Nasal cavity respiratory epithelium epithelial cell of viscerocranial mucosa (primary cell): ENCODE data around the gene TVP23A. TPM values are rescaled to one million over a fixed set of nuclear protein-coding genes. Genes with fewer than 3 reads are reported as not detected.

Source experiments
- total RNA-seq: library from RNA; depleted of rRNA; stranded (reverse); fragments of >200 nt; gene quantifications from 2 replicates; pipeline ENCODE4 v1.2.3, GENCODE V29; 2014

TVP23A gene
- not detected in 2 replicates for total RNA-seq

DNA sequence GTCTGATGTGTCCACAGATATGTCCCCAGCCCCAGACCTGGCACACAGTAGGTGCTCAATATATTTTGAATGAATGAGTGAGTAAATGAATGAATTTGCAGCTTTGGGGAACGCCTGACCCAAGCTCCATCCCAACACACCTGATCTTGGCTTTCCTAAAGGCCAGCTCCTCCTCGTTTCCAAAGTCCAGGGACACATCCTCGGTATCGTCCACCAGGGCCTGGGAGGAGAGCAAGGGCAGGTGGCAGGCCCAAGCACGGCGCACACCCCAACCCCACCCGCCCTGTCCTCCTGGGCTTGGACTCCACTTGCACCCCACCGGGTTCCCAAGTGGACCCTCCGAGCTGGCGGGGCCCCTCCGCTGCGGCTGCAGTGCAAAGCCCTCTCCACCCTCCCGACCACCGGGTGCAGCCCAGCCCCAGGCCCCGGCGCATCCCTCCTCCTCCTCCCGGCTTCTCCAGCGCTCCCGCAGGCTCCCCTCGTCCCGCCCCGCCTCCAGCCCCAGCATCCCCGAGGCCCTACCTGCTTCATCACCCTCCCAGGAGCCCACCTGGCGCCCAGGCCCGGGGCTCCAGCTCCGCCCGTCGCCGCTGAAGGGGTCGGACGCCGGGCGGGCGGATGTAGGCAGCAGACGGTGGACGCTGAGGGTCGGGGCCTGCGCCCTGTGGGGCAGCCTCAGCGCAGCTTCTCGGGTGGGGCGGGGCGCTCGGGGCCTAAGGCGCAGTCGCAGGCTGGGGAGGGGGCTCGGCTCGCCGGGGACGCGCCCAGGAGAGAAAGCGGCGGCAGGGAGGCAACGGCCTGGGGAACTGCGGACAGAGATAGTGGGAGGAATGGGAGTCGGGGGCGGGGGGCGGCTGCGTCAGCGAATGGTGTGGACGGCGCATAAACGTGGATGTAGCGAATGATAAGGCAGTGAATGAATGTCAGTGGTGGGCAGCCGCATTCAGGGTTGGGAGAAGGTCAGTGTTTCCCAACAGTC, at the start of gene TVP23A:
TSS of gene TVP23A (minus strand) at position 832 of the 979 bp plus-strand sequence. CDS start at position 531, 301 bp downstream.

DNA sequence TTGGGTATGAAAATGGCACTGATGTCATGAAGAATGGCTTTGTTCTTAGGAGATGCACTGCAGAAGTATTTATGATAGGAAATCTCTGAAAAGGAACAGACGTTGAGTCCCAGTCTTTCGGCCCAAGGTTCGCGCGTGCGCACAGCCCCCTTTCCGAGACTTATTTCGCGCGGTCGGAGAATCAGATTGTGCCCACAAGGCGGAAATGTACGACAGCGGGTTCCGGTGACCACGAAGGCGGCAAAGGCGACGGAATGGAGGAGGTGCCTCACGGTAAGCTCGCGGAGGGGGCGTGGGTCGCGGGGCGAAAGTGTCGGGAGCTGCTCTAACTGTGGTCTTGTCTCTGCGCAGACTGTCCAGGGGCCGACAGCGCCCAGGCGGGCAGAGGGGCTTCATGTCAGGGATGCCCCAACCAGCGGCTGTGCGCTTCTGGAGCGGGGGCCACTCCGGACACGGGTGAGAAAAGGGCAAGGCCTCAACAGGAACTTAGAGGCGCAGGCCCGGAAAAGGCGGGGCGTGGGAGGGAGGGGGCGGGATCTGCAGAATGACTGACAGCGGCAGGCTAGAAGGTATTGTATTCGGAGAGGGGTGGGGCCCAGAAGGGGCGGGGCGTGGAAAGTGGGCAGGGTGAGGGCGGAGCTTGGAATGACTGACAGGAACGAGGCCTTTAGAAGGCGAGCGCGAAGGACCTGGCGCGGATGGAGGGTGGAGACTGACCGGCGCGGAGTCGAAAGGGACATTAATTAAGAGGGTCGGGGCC, 74.8 kb downstream of the TVP23A start, which contains the start of gene NUBP1:
TSS of gene NUBP1 (plus strand) at position 233 of the 760 bp plus-strand sequence. CDS start at position 255, 22 bp downstream.

Other genes starting within 250 kb of the TVP23A start
- 13.0 and 33.9 TPM in 2 replicates for gene EMP2, start 238.2 kb downstream of the TVP23A start, total RNA-seq
- 0.14 and 0.34 TPM in 2 replicates for gene TEKT5, start 123.9 kb downstream of the TVP23A start, total RNA-seq
- gene NUBP1, start 75.0 kb downstream of the TVP23A start, total RNA-seq = 12.9 and 14.0 TPM in 2 replicates
- gene CIITA, start 58.4 kb upstream of the TVP23A start, total RNA-seq = under 0.01 and 0.64 TPM in 2 replicates
- 39.6 and 50.3 TPM in 2 replicates for gene DEXI, start 123.7 kb upstream of the TVP23A start, total RNA-seq
- 13.3 and 25.6 TPM in 2 replicates for gene CLEC16A, start 125.8 kb upstream of the TVP23A start, total RNA-seq